ENCODE results near the gene TXK.

- TF ChIP-seq CTCF (IDR thresholded peaks at IDR 0.05; ENCODE audit: insufficient read depth, low read length, poor library complexity, severe bottlenecking) (no peak), EZH2phosphoT487 (conservative IDR thresholded peaks at IDR 0.05; ENCODE audit: low read length) (no peak)
Measured at GRCh38 chr4:48095441-48095840, 38.6 kb downstream of the TXK start.
